Retinal pigment epithelial cell (primary cell): ENCODE data around the gene SOBP.

Experiments used
- DNase-seq: peaks from one replicate; pipeline ENCODE4 v3.0.0-alpha.2; 2010; ENCODE audit warnings: low read depth
- H3K4me3 ChIP-seq: 2 replicates; pipeline ENCODE4 v1.5.1; 2011; ENCODE audit warnings: mild to moderate bottlenecking, low read length, control low read depth, moderate library complexity
- CTCF ChIP-seq: conservative IDR thresholded peaks from 2 replicates; pipeline ENCODE4 v1.5.1; 2011; ENCODE audit warnings: low read depth, low read length, control low read depth, inconsistent platforms

Gene SOBP

GRCh38 chr6:107706516-107707115 lies 216.7 kb downstream of the SOBP start:
- no peak for DNase-seq
- no peak for TF ChIP-seq CTCF

GRCh38 chr6:107707346-107708275 lies 217.7 kb downstream of the SOBP start:
- no peak for DNase-seq
- no peak for TF ChIP-seq CTCF
- H3K4me3 ChIP-seq, result no peak overlapping the region

More at GRCh38 chr6:107706516-107707115, 216.7 kb downstream of the SOBP start:
- no peak overlapping the region for H3K4me3 ChIP-seq

- DNase-seq, result no peak
- no peak for TF ChIP-seq CTCF
- no peak overlapping the region for H3K4me3 ChIP-seq
Measured at GRCh38 chr6:107708435-107708834, 218.5 kb downstream of the SOBP start.

GRCh38 chr6:107709341-107709740 lies 219.4 kb downstream of the SOBP start:
- DNase-seq, result no peak
- no peak overlapping the region for H3K4me3 ChIP-seq
- TF ChIP-seq CTCF, result no peak
